A673 (cell line): ENCODE results near the gene ZSCAN4. TPM values are rescaled to one million over a fixed set of nuclear protein-coding genes. Genes with fewer than 3 reads are reported as not detected.

Experiments used
- BruUV-seq: library from RNA; stranded (reverse); fragments of 400-500 nt; replicated peaks from 2 replicates; lab custom pipeline; 2021; lab: Mats Ljungman, UMichigan
- CTCF ChIA-PET: fragments of 300-600 bp; sonication (Branson Sonifier 250); formaldehyde crosslinking; loops from one replicate; lab custom pipeline; 2022; ENCODE audit warnings: antibody characterized with exemption; lab: Charles Lee
- POLR2A ChIA-PET: fragments of 300-600 bp; sonication (Branson Sonifier 250); formaldehyde crosslinking; loops from one replicate; lab custom pipeline; 2022; ENCODE audit warnings: antibody characterized with exemption; ENCODE audit not compliant: low non-redundant PET; lab: Charles Lee
- DNase-seq: peaks from one replicate; pipeline ENCODE4 v3.0.0-alpha.2; 2015; ENCODE audit warnings: low spot score
- H3K27ac ChIP-seq: fragments of 200-600 bp; sonication (generic); 2 replicates; pipeline ENCODE4 v1.5.1; 2016; ENCODE audit warnings: mixed run types, low read depth, mild to moderate bottlenecking, mixed read lengths, antibody characterized with exemption, low read length; ENCODE audit not compliant: poor library complexity, severe bottlenecking
- H3K27me3 ChIP-seq: fragments of 200-600 bp; sonication (generic); replicated peaks from 2 replicates; pipeline ENCODE4 v1.6.1; 2017; ENCODE audit warnings: mixed run types, low read depth, mild to moderate bottlenecking, mixed read lengths, antibody characterized with exemption, low read length; ENCODE audit not compliant: insufficient read depth, poor library complexity
- H3K36me3 ChIP-seq: fragments of 200-600 bp; sonication (generic); 2 replicates; pipeline ENCODE4 v1.6.1; 2016; ENCODE audit warnings: mixed run types, mild to moderate bottlenecking, mixed read lengths, antibody characterized with exemption, low read length; ENCODE audit not compliant: insufficient read depth, poor library complexity, severe bottlenecking
- H3K4me1 ChIP-seq: fragments of 200-600 bp; sonication (generic); 2 replicates; pipeline ENCODE4 v1.6.1; 2017; ENCODE audit warnings: mixed run types, mild to moderate bottlenecking, mixed read lengths, antibody characterized with exemption, low read length; ENCODE audit not compliant: insufficient read depth, poor library complexity, severe bottlenecking
- H3K4me3 ChIP-seq: fragments of 200-600 bp; sonication (generic); 2 replicates; pipeline ENCODE4 v1.5.1; 2016; ENCODE audit warnings: low read depth, mixed run types, mild to moderate bottlenecking, mixed read lengths, low read length; ENCODE audit not compliant: poor library complexity, severe bottlenecking
- H3K9me3 ChIP-seq: fragments of 200-600 bp; sonication (generic); 2 replicates; pipeline ENCODE4 v1.6.1; 2016; ENCODE audit warnings: mixed run types, low read depth, mild to moderate bottlenecking, mixed read lengths, antibody characterized with exemption, low read length; ENCODE audit not compliant: poor library complexity, severe bottlenecking
- EZH2 ChIP-seq: fragments of 200-600 bp; sonication (generic); IDR thresholded peaks from 2 replicates; pipeline ENCODE4 v1.6.1; 2017; ENCODE audit warnings: borderline replicate concordance, low read depth, mild to moderate bottlenecking, mixed read lengths, antibody characterized with exemption, low read length; ENCODE audit not compliant: poor library complexity, severe bottlenecking
- intact Hi-C: fragments of 100-400 bp; cut with micrococcal nuclease; formaldehyde crosslinking; loops from one replicate; pipeline ENCODE4 v1.10.0; 2022; ENCODE audit not compliant: unreplicated experiment
- total RNA-seq: library from RNA; stranded (reverse); gene quantifications from 2 replicates; pipeline ENCODE4 v1.2.3, GENCODE V29; 2021
- TF ChIP-seq, protein P1 (sequence below): fragments of 300-800, 200-600 bp; sonication (generic); conservative IDR thresholded peaks from 2 replicates; pipeline ENCODE4 v1.5.1; 2017; ENCODE audit warnings: low read depth, mild to moderate bottlenecking, antibody characterized with exemption, low read length, moderate library complexity, mixed read lengths

Gene ZSCAN4
- total RNA-seq, 1 experiment from 2014 or later, result not detected

DNA sequence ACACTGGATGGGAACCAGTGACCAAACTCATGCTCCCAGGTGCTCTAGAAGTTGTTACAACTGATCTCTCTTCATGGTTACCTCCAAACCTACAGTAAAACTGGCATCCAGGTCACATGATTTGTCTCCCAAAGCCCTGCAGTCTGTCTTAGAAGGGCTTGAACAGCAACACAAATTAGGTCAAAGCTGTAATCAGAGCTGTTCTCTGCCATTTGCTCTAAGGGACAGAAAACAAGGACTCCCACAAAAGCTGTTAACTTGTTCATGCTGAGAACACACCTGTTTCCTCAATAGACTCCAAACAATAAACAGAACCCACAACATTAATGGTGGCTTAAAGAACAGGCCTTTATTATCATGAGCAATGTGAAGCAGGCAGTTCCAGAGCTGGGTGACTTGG, 50.7 kb downstream of the ZSCAN4 start:
- Histone ChIP-seq H3K4me3 (no peak overlapping the region), H3K9me3 (peaks cover 51% of the 10 kb centered on the region), H3K4me1 (no peaks in the 10 kb centered on the region), H3K27me3 (no peaks in the 10 kb centered on the region), H3K36me3 (peaks cover 30% of the 10 kb centered on the region), H3K27ac (no peak overlapping the region)
- intact Hi-C loops, result no loop called here
- no peak for TF ChIP-seq EZH2
- TF ChIP-seq, protein P1, sequence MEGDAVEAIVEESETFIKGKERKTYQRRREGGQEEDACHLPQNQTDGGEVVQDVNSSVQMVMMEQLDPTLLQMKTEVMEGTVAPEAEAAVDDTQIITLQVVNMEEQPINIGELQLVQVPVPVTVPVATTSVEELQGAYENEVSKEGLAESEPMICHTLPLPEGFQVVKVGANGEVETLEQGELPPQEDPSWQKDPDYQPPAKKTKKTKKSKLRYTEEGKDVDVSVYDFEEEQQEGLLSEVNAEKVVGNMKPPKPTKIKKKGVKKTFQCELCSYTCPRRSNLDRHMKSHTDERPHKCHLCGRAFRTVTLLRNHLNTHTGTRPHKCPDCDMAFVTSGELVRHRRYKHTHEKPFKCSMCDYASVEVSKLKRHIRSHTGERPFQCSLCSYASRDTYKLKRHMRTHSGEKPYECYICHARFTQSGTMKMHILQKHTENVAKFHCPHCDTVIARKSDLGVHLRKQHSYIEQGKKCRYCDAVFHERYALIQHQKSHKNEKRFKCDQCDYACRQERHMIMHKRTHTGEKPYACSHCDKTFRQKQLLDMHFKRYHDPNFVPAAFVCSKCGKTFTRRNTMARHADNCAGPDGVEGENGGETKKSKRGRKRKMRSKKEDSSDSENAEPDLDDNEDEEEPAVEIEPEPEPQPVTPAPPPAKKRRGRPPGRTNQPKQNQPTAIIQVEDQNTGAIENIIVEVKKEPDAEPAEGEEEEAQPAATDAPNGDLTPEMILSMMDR, result no peak
- POLR2A ChIA-PET, result no interaction called here
- CTCF ChIA-PET, result no interaction called here
- DNase-seq, result no peak
- BruUV-seq, result no TSS peak

GRCh38 chr19:57719901-57720519, 51.3 kb downstream of the ZSCAN4 start:
- Histone ChIP-seq H3K27ac (no peak overlapping the region), H3K4me1 (no peaks in the 10 kb centered on the region), H3K36me3 (peaks cover 30% of the 10 kb centered on the region), H3K4me3 (no peak overlapping the region), H3K9me3 (peaks cover 55% of the 10 kb centered on the region), H3K27me3 (no peaks in the 10 kb centered on the region)
- POLR2A ChIA-PET, result no interaction called here
- intact Hi-C loops, result no loop called here
- CTCF ChIA-PET, result no interaction called here
- no peak for DNase-seq
- BruUV-seq, result no TSS peak
- TF ChIP-seq, protein P1, result no peak
- TF ChIP-seq EZH2, result no peak

DNA sequence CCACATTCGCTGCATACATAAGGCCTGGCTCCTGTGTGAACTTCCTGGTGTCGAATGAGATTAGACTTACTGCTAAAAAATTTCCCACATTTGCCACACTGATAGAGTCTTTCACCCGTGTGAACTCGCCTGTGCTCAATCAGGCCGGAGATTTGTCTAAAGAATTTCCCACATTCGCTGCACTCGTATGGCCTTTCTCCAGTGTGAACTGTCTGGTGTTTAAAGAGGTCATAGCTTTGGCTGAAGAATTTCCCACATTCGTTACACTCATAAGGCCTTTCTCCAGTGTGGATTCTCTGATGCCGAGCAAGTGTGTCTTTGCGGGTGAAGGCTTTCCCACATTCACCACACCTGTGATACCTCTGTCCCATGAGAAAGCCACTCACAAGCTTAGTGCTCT, 52.1 kb downstream of the ZSCAN4 start:
- H3K4me1 ChIP-seq, result no peaks in the 10 kb centered on the region
- H3K9me3 ChIP-seq, result peaks cover 55% of the 10 kb centered on the region
- H3K27me3 ChIP-seq, result no peaks in the 10 kb centered on the region
- POLR2A ChIA-PET, result no interaction called here
- H3K4me3 ChIP-seq, result no peak overlapping the region
- no TSS peak for BruUV-seq
- CTCF ChIA-PET, result no interaction called here
- TF ChIP-seq, protein P1, result no peak
- no peak for TF ChIP-seq EZH2
- no peak for DNase-seq
- intact Hi-C loops, result no loop called here
- peaks cover 30% of the 10 kb centered on the region for H3K36me3 ChIP-seq
- H3K27ac ChIP-seq, result no peak overlapping the region

Other genes with a start within 250 kb of the ZSCAN4 start
- 21.6 and 22.9 TPM in 2 replicates for gene ZNF749, start 233.6 kb upstream of the ZSCAN4 start, total RNA-seq
- 0.41 and 0.83 TPM in 2 replicates for gene VN1R1, start 211.8 kb upstream of the ZSCAN4 start, total RNA-seq
- gene ZNF772, start 191.4 kb upstream of the ZSCAN4 start, total RNA-seq, result 19.4 and 21.2 TPM in 2 replicates
- gene ZNF419, start 181.2 kb upstream of the ZSCAN4 start, total RNA-seq, result 12.4 and 14.6 TPM in 2 replicates
- 9.7 and 13.4 TPM in 2 replicates for gene ZNF773, start 169.0 kb upstream of the ZSCAN4 start, total RNA-seq
- 8.5 and 10.1 TPM in 2 replicates for gene ZNF549, start 141.6 kb upstream of the ZSCAN4 start, total RNA-seq
- gene ZNF550, start 109.1 kb upstream of the ZSCAN4 start, total RNA-seq, result 9.6 and 11.5 TPM in 2 replicates
- 6.8 and 7.1 TPM in 2 replicates for gene ZNF416, start 90.0 kb upstream of the ZSCAN4 start, total RNA-seq
- 16.3 and 16.7 TPM in 2 replicates for gene ZIK1, start 84.8 kb upstream of the ZSCAN4 start, total RNA-seq
- 9.4 and 11.3 TPM in 2 replicates for gene ZNF530, start 69.0 kb upstream of the ZSCAN4 start, total RNA-seq
- gene ZNF134, start 54.7 kb upstream of the ZSCAN4 start, total RNA-seq, result 24.3 and 24.7 TPM in 2 replicates
- gene ZNF211, start 35.8 kb upstream of the ZSCAN4 start, total RNA-seq, result 8.2 and 10.1 TPM in 2 replicates
- gene ZNF551, start 13.0 kb downstream of the ZSCAN4 start, total RNA-seq, result 12.7 and 17.8 TPM in 2 replicates
- 4.0 and 4.4 TPM in 2 replicates for gene ZNF154, start 40.3 kb downstream of the ZSCAN4 start, total RNA-seq
- gene ZNF671, start 58.7 kb downstream of the ZSCAN4 start, total RNA-seq, result 4.4 and 5.3 TPM in 2 replicates
- 10.3 and 15.8 TPM in 2 replicates for gene ZNF776, start 77.9 kb downstream of the ZSCAN4 start, total RNA-seq
- 18.2 and 19.5 TPM in 2 replicates for gene ZNF586, start 100.7 kb downstream of the ZSCAN4 start, total RNA-seq
- gene ZNF552, start 146.0 kb downstream of the ZSCAN4 start, total RNA-seq, result 5.4 and 10.6 TPM in 2 replicates
- 17.3 and 20.0 TPM in 2 replicates for gene ZNF587B, start 161.4 kb downstream of the ZSCAN4 start, total RNA-seq
- gene ZNF587, start 180.9 kb downstream of the ZSCAN4 start, total RNA-seq, result 40.5 and 43.2 TPM in 2 replicates
- gene ZNF814, start 220.1 kb downstream of the ZSCAN4 start, total RNA-seq, result 39.0 and 44.3 TPM in 2 replicates
- 14.1 and 17.4 TPM in 2 replicates for gene ZNF417, start 247.7 kb downstream of the ZSCAN4 start, total RNA-seq